ENCODE data around the gene NSMCE1. TPM values are rescaled to one million over a fixed set of nuclear protein-coding genes. Genes with fewer than 3 reads are reported as not detected.

Gene NSMCE1
- total RNA-seq, 4 donors from 2014 or later: 27.7 to 41.4 (median 31.5) TPM

- peaks cover 0 to 49% (median 0%) of the 10 kb centered on the region in 3 donors for H3K36me3 ChIP-seq
- no peaks in the 10 kb centered on the region for H3K27me3 ChIP-seq
- H3K9me3 ChIP-seq: no peaks in the 10 kb centered on the region
- no peak for DNase-seq (ENCODE audit: low spot score in 2 of 2)
- TF ChIP-seq, protein P1, sequence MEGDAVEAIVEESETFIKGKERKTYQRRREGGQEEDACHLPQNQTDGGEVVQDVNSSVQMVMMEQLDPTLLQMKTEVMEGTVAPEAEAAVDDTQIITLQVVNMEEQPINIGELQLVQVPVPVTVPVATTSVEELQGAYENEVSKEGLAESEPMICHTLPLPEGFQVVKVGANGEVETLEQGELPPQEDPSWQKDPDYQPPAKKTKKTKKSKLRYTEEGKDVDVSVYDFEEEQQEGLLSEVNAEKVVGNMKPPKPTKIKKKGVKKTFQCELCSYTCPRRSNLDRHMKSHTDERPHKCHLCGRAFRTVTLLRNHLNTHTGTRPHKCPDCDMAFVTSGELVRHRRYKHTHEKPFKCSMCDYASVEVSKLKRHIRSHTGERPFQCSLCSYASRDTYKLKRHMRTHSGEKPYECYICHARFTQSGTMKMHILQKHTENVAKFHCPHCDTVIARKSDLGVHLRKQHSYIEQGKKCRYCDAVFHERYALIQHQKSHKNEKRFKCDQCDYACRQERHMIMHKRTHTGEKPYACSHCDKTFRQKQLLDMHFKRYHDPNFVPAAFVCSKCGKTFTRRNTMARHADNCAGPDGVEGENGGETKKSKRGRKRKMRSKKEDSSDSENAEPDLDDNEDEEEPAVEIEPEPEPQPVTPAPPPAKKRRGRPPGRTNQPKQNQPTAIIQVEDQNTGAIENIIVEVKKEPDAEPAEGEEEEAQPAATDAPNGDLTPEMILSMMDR (IDR thresholded peaks at IDR 0.05): no peak
- no peak for TF ChIP-seq POLR2A (IDR thresholded peaks at IDR 0.05)
- TF ChIP-seq EP300 (IDR thresholded peaks at IDR 0.05): no peak
- H3K4me1 ChIP-seq: peaks cover 0 to 47% (median 27%) of the 10 kb centered on the region in 4 donors
- peak overlapping the region in 1 of 4 donors; percentile 38 for H3K27ac ChIP-seq
- H3K4me3 ChIP-seq: no peak overlapping the region
- WGBS, 2 donors: 80 to 83% methylated on average over 26 of the region's 26 CpGs
Measured at GRCh38 chr16:27232061-27232900, 36.3 kb downstream of the NSMCE1 start.

GRCh38 chr16:27231692-27232060 lies 36.9 kb downstream of the NSMCE1 start:
- Histone ChIP-seq H3K4me1 (peaks cover 0 to 43% (median 20%) of the 10 kb centered on the region in 4 donors), H3K27ac (peak overlapping the region in 1 of 4 donors; percentile 38), H3K27me3 (no peaks in the 10 kb centered on the region), H3K36me3 (peaks cover 0 to 55% (median 0%) of the 10 kb centered on the region in 3 donors), H3K4me3 (no peak overlapping the region), H3K9me3 (no peaks in the 10 kb centered on the region)
- WGBS, 2 donors: 89 to 92% methylated on average over 8 of the region's 8 CpGs
- no peak for DNase-seq (ENCODE audit: low spot score in 2 of 2)
- TF ChIP-seq POLR2A (IDR thresholded peaks at IDR 0.05): no peak
- no peak for TF ChIP-seq EP300 (IDR thresholded peaks at IDR 0.05)
- TF ChIP-seq, protein P1 (IDR thresholded peaks at IDR 0.05): no peak

GRCh38 chr16:27230562-27231001 lies 38.0 kb downstream of the NSMCE1 start:
- no peaks in the 10 kb centered on the region for H3K9me3 ChIP-seq
- no peak for TF ChIP-seq EP300 (IDR thresholded peaks at IDR 0.05)
- TF ChIP-seq POLR2A (IDR thresholded peaks at IDR 0.05): no peak
- TF ChIP-seq, protein P1 (IDR thresholded peaks at IDR 0.05): no peak
- no peak for DNase-seq (ENCODE audit: low spot score in 2 of 2)
- H3K4me1 ChIP-seq: peaks cover 0 to 35% (median 14%) of the 10 kb centered on the region in 4 donors
- 85 to 88% methylated on average over 8 to 15 of the region's 16 CpGs for WGBS, 2 donors
- peaks cover 0 to 66% (median 0%) of the 10 kb centered on the region in 3 donors for H3K36me3 ChIP-seq
- no peak overlapping the region for H3K4me3 ChIP-seq
- H3K27me3 ChIP-seq: no peaks in the 10 kb centered on the region
- peak overlapping the region in 1 of 4 donors; percentile 26 for H3K27ac ChIP-seq

DNA sequence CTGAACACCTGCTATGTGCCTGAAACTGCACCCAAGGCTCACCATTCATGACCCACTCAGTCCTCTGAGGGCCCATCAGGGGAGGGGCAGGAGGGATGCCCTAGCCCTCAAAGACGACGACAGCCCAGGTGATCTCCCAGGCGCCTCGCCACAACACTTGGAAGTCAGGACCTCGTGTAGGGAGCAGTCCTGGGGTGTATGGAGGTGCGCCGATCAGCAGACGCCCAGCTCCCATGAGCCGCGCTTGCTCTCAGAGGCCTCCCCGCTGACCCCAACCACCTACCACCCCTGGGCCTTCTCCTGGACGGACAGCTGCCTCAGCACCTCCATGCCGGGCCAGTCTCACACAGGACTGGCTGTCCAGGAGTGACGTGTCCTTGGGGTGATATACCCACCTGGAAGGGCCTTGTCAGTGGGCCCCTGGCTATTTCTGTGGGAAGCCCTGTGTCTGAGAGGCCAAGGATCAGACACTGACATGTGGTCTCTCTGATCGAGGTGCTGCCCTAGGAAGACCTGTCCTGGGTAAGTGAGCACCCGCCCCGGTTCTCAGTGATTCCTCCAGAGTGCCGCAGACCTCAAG lies 38.6 kb downstream of the NSMCE1 start:
- DNase-seq (ENCODE audit: low spot score in 2 of 2): no peak
- peak overlapping the region in 1 of 4 donors; percentile 26 for H3K27ac ChIP-seq
- H3K27me3 ChIP-seq: no peaks in the 10 kb centered on the region
- peaks cover 0 to 30% (median 8%) of the 10 kb centered on the region in 4 donors for H3K4me1 ChIP-seq
- 94% methylated on average over 15 to 17 of the region's 18 CpGs for WGBS, 2 donors
- peaks cover 0 to 72% (median 0%) of the 10 kb centered on the region in 3 donors for H3K36me3 ChIP-seq
- H3K4me3 ChIP-seq: no peak overlapping the region
- H3K9me3 ChIP-seq: no peaks in the 10 kb centered on the region
- TF ChIP-seq, protein P1 (IDR thresholded peaks at IDR 0.05): no peak
- TF ChIP-seq EP300 (IDR thresholded peaks at IDR 0.05) (no peak), POLR2A (IDR thresholded peaks at IDR 0.05) (no peak)
